EH (cell line): Measurements from ENCODE around the gene NRIP1.

Experiments used
- DNase-seq: peaks from one replicate; pipeline ENCODE4 v3.0.0-alpha.2; 2015; ENCODE audit warnings: low read depth

The NRIP1 gene

DNA sequence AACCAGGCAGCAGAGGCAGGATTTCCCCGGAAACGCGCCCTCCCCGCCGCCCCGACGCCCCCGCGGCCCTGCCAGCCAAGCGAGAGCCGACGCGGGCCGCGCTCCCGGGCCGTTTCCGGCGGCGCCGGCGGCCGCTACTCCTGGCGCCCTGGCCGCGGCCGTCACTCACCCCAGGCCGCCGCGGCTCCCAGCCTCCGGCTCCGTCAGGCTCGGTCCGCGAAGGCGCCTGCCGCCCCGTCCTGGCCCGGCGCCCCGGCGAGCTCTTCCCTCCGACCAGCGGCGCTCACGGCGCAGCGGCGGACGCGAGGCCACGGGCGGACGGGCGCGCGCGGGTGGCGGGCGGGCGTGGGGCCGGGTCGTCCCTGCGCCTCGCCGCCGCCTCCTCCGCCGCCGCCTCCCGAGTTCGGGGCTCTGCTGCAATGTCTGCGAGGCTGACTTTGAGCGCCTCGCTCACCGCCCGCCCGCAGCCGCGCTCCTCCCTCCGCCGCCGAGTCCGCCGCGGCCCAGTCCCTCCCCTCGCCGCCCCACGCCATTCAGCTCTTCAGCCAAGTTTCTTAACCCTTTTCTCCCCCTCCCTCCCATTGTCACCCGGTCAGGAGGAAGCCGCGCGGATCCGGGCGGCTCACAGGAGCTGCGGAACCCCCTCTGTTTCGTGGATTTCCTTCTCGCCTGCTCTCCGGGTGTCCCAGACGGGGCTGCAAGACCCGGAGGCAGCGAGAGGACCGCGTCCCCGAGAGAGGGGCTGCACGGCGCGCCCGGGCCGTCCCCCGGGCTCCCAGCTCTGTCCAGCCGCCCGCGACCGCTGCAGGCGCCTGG lies at the start of gene NRIP1:
Gene NRIP1, minus strand, starts transcription at position 425 of the 816 bp plus-strand sequence. CDS start 96,808 bp downstream, outside the sequence.
- DNase-seq = peak; percentile 93

- DNase-seq = no peak
Observed at GRCh38 chr21:15112858-15113257, 48.1 kb upstream of the NRIP1 start.

GRCh38 chr21:15108801-15109200 lies 44.0 kb upstream of the NRIP1 start:
- no peak for DNase-seq

DNA sequence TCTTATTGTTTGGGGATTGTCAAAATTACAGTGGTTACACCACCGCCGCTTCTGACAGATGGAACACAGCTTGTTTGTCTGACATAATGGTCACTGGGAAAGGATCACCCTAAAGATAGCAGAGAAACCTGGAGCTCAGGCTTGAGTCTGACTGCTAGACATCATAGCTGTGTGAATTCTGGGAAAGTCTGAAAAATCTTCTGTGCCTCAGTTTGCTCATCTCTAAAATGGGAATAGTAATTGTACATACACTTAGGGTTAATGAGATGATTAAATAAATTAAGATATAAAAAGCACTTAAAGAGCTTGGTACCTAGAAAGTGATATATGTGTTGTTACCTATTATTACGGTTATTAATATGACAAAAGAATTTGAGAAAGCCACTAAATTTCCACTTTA lies 39.7 kb upstream of the NRIP1 start:
- DNase-seq = no peak

DNA sequence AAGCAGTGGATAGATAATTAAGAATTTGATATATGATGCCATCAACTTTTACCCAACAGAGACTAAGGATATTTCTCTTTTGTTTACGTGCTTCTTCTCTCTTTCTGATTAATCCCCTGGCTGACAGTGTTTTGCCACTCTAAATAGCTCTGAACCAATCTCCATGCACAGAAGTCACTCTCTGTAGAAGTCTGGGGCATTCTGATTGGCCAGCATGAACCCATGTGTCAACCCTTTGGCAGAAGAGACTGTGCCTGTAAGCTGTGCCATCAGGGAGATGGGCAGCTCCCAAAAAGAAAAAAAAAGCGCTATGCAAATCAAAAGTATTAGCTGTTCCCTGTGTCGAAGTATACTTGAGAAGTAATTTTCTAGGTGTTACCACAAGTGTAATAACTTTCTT lies 34.1 kb upstream of the NRIP1 start:
- no peak for DNase-seq

DNA sequence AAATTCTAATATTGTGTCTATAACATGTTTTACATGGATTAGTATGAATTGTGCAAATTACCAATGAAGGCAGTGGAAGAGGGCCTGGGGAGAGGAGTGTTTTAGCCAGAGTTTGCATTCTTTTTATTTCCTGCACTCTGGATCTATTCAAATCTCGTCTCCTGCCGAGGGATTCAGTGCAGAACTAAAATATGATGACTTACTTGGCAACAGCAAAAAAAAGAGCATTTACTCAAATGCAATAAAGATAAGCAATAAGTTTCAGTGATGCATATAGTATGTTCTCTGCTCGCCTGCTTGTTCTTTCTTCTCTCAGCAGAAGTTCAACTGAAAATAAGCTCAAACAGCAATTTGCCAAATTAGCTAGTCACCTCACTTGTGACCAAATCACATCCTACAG lies 33.4 kb upstream of the NRIP1 start:
- DNase-seq = no peak

GRCh38 chr21:15097580-15097979 lies 32.8 kb upstream of the NRIP1 start:
- DNase-seq = no peak

- DNase-seq = no peak
Observed at GRCh38 chr21:15096146-15096545, 31.3 kb upstream of the NRIP1 start.

GRCh38 chr21:15095326-15095725 lies 30.5 kb upstream of the NRIP1 start:
- no peak for DNase-seq

GRCh38 chr21:15094706-15095105 lies 29.9 kb upstream of the NRIP1 start:
- DNase-seq = no peak

DNA sequence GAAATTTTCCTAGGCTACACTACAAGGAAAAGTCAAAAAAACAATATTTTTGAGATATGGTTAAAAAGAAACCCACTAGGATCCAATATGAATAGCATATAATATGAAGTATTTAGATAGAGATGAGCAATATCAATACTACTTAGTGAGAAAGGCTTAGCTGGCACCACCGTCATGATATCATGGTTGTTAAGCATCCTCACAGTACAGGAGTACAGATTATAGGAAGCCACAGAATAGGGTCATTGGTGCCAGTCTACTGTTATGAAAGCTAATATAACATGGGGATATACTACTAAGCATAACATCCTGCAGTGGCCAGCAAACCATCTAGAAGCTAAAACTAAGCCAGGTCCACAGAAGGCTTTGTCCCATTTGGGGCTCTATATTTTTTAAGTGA lies 28.4 kb upstream of the NRIP1 start:
- DNase-seq = no peak

DNA sequence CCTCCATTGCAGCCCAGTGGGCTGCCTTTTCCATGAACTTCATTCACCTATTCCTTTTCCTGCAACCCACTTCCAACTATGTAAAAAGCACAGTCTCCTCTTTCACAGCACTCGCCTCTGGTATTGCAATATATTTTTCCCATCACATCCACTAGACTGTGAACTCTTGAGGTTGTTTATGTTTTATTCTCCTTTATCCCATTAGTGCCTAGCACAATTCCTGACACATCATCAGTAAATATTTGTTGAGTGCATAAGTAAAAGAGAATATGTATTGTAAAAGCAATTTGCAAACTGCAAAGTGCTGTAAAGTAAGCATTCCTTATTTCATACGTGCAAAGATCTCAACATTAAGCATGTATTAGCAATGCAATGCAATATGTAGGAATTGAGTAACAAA lies 27.9 kb upstream of the NRIP1 start:
- DNase-seq = no peak

GRCh38 chr21:15090390-15090789 lies 25.6 kb upstream of the NRIP1 start:
- no peak for DNase-seq

DNA sequence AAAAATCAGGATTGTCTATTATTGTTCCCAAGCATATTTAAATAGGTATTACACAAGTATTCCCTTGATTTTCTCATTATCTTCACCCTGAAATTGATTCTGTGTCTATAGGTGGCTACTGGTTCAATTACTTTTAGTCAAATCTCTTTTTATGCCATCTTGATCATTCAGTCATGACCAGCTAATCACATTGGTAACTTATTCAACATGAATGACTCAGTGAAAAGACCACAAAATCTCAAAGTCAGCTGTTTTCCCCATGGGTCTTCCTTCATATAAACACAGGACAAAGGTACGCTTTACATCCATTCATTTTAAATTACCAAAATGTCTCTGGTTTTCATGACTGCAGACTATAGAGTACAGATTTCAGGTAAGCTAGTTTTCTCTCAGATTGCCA lies 23.7 kb upstream of the NRIP1 start:
- DNase-seq = no peak

DNA sequence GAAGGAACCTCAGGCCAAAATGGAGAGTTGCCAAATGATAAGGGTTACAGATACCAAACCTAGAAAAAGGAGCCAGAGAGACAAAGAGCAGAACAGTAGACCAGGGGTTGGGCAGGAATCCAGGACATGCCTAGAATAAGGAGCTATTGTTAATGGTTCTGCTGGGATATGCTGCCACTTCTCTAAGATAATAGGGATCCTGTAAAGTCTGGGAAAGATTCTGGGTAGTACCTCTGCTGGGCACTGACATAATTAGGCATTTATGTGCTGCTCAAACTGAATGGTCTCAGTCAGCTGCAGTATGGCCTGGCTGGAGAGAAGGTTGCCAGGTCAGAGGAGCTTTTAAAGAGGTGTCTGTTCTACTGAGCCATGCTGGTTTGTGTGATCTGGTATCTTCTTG lies 19.9 kb upstream of the NRIP1 start:
- no peak for DNase-seq

GRCh38 chr21:15080526-15080925 lies 15.7 kb upstream of the NRIP1 start:
- no peak for DNase-seq

- DNase-seq = no peak
Observed at GRCh38 chr21:15079269-15079668, 14.5 kb upstream of the NRIP1 start.

DNA sequence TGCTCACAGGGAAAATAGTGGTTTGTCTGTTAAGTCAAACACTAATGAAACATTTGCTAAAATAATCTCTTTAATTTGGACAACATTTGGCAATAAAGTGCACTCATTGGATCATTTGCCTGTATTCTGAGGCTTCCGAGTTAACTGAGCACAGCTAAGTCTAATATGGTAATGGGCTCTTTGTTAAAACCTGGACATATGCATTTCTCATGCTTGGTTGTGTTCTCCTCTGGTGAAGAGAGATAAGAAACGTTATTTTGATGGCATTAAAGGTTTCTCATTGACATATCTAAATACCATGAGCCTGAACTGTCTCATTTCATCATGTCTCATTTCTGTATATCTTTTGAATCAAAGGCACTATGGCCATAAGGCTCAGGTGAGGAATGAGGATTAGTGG lies 13.4 kb upstream of the NRIP1 start:
- DNase-seq = no peak

- no peak for DNase-seq
Observed at GRCh38 chr21:15077529-15078145, 12.8 kb upstream of the NRIP1 start.

DNA sequence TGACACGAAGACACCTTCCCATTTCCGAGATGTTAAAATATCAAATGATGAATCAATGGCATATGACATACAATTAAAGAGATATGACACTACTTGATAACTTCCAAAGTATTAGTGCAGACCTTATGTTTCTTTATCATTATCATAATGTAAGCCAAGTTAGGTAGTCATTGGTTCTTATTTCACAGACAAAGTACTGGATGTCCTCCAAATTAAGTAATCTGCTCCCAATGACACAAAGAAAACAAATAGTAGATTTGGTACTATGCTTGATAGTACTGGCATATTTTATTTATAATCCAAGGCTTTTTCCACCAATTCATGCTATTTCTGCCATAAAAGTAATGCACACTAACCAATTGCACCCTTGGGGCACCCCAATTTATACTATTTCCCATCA lies 11.9 kb upstream of the NRIP1 start:
- no peak for DNase-seq

- DNase-seq = no peak
Observed at GRCh38 chr21:15071009-15071408, 6.2 kb upstream of the NRIP1 start.

DNA sequence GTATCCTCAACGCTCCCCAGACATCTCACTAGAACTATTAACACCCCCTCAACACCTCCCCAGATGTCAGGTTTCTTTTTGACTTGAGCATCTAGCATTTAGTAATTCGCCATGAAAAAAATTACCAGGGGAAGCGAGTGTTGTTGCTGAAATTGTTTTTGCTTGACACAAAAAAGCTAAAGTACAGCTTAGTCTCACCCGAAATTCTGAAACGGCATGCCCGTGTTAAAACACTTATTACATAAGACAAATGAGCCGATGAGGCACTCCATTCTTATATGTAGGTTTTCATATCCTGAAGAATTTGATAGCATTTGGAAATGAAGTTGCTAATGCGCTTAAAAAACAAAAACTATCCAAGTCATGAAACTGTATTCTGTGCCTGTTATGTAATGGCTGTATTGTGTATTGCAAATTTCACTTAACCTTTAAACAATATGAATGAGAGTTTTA lies 1.3 kb upstream of the NRIP1 start:
- DNase-seq = no peak

- peak; percentile 90 for DNase-seq
Observed at GRCh38 chr21:15065392-15066122, 757 bp upstream of the NRIP1 start.
